ENCODE data around the gene TLR7. TPM values are rescaled to one million over a fixed set of nuclear protein-coding genes. Genes with fewer than 3 reads are reported as not detected.

Gene TLR7
- total RNA-seq, 1 donor from 2014 or later: not detected

DNA sequence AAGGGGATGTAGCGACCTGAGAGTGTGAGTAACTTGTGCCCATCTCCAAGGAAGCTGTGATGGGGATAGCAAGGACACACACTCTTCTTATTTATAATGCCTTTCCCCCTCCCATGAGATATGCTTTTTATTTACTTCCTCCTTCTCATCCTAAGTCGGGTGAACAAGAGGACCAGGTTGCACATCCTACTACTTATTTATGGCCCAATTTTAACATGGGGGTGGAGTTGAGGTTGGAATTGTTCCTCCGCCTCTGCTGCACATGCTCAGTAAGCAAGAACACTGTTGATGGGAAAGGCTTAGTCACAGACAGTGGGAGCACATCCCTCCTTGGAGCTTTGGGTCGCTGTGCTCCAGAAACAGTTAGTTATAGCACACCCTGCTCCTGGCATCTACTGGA lies 24.3 kb downstream of the TLR7 start:
- Histone ChIP-seq H3K36me3 (ENCODE audit: control insufficient read depth, insufficient read depth, low read length) (no peaks in the 10 kb centered on the region), H3K27me3 (ENCODE audit: control insufficient read depth, insufficient read depth, low read length) (no peaks in the 10 kb centered on the region), H3K4me3 (ENCODE audit: low read depth, low read length) (no peak overlapping the region)
- no peak for DNase-seq (ENCODE audit: low read depth)
- no peak for FAIRE-seq
- TF ChIP-seq, protein P1, sequence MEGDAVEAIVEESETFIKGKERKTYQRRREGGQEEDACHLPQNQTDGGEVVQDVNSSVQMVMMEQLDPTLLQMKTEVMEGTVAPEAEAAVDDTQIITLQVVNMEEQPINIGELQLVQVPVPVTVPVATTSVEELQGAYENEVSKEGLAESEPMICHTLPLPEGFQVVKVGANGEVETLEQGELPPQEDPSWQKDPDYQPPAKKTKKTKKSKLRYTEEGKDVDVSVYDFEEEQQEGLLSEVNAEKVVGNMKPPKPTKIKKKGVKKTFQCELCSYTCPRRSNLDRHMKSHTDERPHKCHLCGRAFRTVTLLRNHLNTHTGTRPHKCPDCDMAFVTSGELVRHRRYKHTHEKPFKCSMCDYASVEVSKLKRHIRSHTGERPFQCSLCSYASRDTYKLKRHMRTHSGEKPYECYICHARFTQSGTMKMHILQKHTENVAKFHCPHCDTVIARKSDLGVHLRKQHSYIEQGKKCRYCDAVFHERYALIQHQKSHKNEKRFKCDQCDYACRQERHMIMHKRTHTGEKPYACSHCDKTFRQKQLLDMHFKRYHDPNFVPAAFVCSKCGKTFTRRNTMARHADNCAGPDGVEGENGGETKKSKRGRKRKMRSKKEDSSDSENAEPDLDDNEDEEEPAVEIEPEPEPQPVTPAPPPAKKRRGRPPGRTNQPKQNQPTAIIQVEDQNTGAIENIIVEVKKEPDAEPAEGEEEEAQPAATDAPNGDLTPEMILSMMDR (IDR thresholded peaks at IDR 0.05; ENCODE audit: insufficient read depth, low read length, severe bottlenecking): no peak

DNA sequence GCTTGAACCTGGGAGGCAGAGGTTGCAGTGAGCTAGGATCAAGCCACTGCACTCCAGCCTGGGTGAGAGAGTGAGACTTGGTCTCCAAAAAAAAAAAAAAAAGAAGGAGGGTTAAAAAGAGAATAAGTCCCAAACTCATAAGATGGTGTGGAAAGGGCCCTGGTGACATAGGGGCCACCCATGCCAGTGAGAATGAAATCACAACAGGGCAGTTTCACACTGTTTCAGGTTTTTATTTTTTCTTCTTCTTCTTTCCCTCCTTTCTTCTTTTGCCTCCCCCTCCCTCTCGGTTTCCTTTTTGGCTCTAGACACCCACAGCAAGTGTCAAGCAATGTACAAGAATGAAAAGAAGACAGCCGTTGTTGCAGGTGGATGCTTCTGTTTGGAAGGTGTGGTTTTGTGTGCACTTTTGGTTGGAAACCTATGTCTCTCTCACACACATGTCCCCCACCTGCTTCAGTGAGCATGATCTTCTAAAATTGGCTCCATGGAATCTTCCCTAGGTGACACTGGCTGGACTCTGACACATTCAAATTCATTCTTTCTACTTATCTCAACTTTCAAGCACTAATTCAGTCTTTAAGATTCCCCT lies 25.1 kb downstream of the TLR7 start:
- no peak for DNase-seq (ENCODE audit: low read depth)
- FAIRE-seq: no peak
- Histone ChIP-seq H3K27me3 (ENCODE audit: control insufficient read depth, insufficient read depth, low read length) (no peaks in the 10 kb centered on the region), H3K36me3 (ENCODE audit: control insufficient read depth, insufficient read depth, low read length) (no peaks in the 10 kb centered on the region), H3K4me3 (ENCODE audit: low read depth, low read length) (no peak overlapping the region)
- TF ChIP-seq, protein P1 (IDR thresholded peaks at IDR 0.05; ENCODE audit: insufficient read depth, low read length, severe bottlenecking): no peak

- H3K27me3 ChIP-seq (ENCODE audit: control insufficient read depth, insufficient read depth, low read length): no peaks in the 10 kb centered on the region
- H3K36me3 ChIP-seq (ENCODE audit: control insufficient read depth, insufficient read depth, low read length): no peaks in the 10 kb centered on the region
- no peak overlapping the region for H3K4me3 ChIP-seq (ENCODE audit: low read depth, low read length)
- TF ChIP-seq, protein P1 (IDR thresholded peaks at IDR 0.05; ENCODE audit: insufficient read depth, low read length, severe bottlenecking): no peak
- DNase-seq (ENCODE audit: low read depth) (no peak), FAIRE-seq (no peak)
These were observed 25.8 kb downstream of the TLR7 start for GRCh38 chrX:12892716-12893115.

DNA sequence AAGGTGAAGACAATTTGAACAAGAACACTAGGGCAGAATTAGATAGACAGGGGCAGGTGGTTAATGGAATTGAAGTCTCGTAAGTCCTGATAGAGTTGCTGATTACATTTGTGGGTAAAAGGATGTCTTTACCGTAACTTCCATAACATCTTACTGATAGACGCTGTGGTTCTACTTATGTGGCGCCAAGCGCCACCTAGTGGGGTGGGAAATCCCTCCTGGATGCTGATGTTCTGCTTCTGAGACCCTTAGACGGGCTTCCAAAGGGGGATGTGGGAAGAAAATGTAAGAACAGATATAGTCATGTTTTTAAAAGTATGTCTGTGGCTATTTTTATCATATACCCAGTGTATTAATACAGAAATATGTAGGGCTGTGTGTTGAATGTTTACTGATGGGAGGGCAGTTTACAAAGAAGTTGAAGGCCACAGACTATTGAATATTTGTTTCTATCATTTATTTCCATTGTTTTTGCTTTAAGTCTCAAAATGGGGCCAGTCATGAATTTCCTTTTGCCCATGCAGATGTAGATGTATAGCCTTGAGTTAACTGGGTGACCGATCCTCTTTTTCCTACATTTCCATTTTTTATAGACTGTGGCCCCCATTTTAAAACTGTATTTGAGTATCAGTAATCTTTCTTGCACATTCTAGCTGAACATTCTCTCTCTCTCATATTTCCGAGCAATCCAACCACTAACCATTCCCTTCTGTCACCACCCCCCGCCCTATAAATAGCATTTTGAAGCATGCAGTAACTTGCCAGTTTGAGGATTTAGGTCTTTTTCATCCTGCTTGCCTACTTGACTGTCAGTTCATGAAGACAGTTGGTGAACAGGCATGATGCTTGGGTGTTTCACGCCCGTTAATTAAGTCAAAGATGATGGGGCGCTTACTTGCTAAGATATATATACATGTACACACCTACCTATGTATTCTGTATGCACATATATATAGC lies 27.5 kb downstream of the TLR7 start:
- DNase-seq (ENCODE audit: low read depth): peak; percentile 20
- Histone ChIP-seq H3K36me3 (ENCODE audit: control insufficient read depth, insufficient read depth, low read length) (no peaks in the 10 kb centered on the region), H3K27me3 (ENCODE audit: control insufficient read depth, insufficient read depth, low read length) (no peaks in the 10 kb centered on the region), H3K4me3 (ENCODE audit: low read depth, low read length) (no peak overlapping the region)
- no peak for FAIRE-seq
- TF ChIP-seq, protein P1 (IDR thresholded peaks at IDR 0.05; ENCODE audit: insufficient read depth, low read length, severe bottlenecking): peak; percentile 55

- no peak overlapping the region for H3K4me3 ChIP-seq (ENCODE audit: low read depth, low read length)
- no peak for FAIRE-seq
- no peaks in the 10 kb centered on the region for H3K36me3 ChIP-seq (ENCODE audit: control insufficient read depth, insufficient read depth, low read length)
- no peaks in the 10 kb centered on the region for H3K27me3 ChIP-seq (ENCODE audit: control insufficient read depth, insufficient read depth, low read length)
- TF ChIP-seq, protein P1 (IDR thresholded peaks at IDR 0.05; ENCODE audit: insufficient read depth, low read length, severe bottlenecking): no peak
- DNase-seq (ENCODE audit: low read depth): no peak
These were observed 29.0 kb downstream of the TLR7 start for GRCh38 chrX:12895866-12896265.
